Measurements from ENCODE around the gene CCDC57. TPM values are rescaled to one million over a fixed set of nuclear protein-coding genes. Genes with fewer than 3 reads are reported as not detected.

The CCDC57 gene
- total RNA-seq, 1 experiment from 2014 or later: 36.6 TPM

DNA sequence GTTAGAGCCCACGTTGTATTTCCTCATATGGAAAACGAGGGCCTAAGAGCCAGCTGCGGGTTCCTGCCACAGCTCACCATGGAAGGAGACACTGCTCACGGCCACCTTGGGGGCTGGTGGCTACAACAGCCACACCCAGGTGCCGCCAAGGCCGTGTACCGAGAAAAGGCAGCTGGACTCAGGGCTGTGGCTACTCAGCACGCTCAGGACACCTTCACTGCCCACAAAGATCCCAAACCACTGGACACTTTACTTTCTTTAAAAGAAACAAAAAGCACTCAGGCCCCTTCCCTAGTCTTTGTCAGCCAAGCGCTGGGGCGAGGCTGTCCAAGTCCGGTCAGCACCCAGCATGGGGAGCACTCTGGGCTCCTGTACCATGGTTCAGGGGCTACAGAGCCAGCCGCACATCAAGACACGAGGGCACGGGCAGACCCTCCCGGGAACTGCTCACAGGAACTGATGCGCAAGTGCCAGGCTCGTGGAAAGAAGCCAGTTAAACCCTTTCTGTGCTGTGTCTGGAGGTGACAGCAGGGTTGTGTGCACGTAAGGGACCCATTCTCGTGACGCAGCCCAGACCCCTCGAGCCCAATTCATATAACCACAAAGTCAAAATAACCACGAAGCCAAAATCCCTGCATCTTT, 34.7 kb upstream of the CCDC57 start:
- Histone ChIP-seq H3K36me3 (ENCODE audit: low read depth, low read length) (peaks cover 82% of the 10 kb centered on the region), H3K27me3 (ENCODE audit: low read length) (no peaks in the 10 kb centered on the region), H3K79me2 (ENCODE audit: low read length) (peaks cover 33% of the 10 kb centered on the region), H3K9me3 (ENCODE audit: low read length) (no peaks in the 10 kb centered on the region), H2AFZ (ENCODE audit: low read length) (no peak overlapping the region), H3K4me2 (ENCODE audit: low read length) (peak overlapping the region; percentile 59), H3K4me3 (ENCODE audit: low read length) (no peak overlapping the region), H3K27ac (ENCODE audit: low read length) (peak overlapping the region; percentile 94), H3F3A (ENCODE audit: low read length, unreplicated experiment) (peaks cover 52% of the 10 kb centered on the region), H3K9me2 (replicated peaks; ENCODE audit: low read length) (no peaks in the 10 kb centered on the region), H3K4me1 (ENCODE audit: insufficient read depth, low read length) (peaks cover 28% of the 10 kb centered on the region), H4K20me1 (ENCODE audit: low read length) (peaks cover 16% of the 10 kb centered on the region), H3K9ac (ENCODE audit: low read length) (peak overlapping the region; percentile 54)
- intact Hi-C loops (cut with micrococcal nuclease): loop anchor here (2.0 to 10.0 kb wide), 2 partner anchors 49 to 207 kb away; partner anchors contain the start of genes CYBC1 and NARF
- no peak for ATAC-seq
- CTCF ChIA-PET: interaction anchor here (1.0 to 1.7 kb wide), 2 partner anchors 41 to 73 kb away, joined by 3 to 4 read pairs; no protein-coding TSS in a partner anchor
- no peak for TF ChIP-seq EZH2 (IDR thresholded peaks at IDR 0.05; ENCODE audit: low read length, unreplicated experiment)
- no TSS peak for BruUV-seq (replicated peaks)
- DNase-seq: no peak
- POLR2A ChIA-PET (ENCODE audit: unreplicated experiment): no interaction called here

GRCh38 chr17:82246365-82247181, 33.9 kb upstream of the CCDC57 start:
- Histone ChIP-seq H3K9me3 (ENCODE audit: low read length) (no peaks in the 10 kb centered on the region), H3K27ac (ENCODE audit: low read length) (peak overlapping the region; percentile 94), H3K4me3 (ENCODE audit: low read length) (no peak overlapping the region), H3K27me3 (ENCODE audit: low read length) (no peaks in the 10 kb centered on the region), H3K36me3 (ENCODE audit: low read depth, low read length) (peaks cover 75% of the 10 kb centered on the region), H3K4me2 (ENCODE audit: low read length) (peak overlapping the region; percentile 59), H3K4me1 (ENCODE audit: insufficient read depth, low read length) (peaks cover 30% of the 10 kb centered on the region), H3K9ac (ENCODE audit: low read length) (peak overlapping the region; percentile 54), H3K9me2 (replicated peaks; ENCODE audit: low read length) (no peaks in the 10 kb centered on the region), H3K79me2 (ENCODE audit: low read length) (peaks cover 26% of the 10 kb centered on the region), H2AFZ (ENCODE audit: low read length) (no peak overlapping the region), H4K20me1 (ENCODE audit: low read length) (peaks cover 16% of the 10 kb centered on the region), H3F3A (ENCODE audit: low read length, unreplicated experiment) (peaks cover 51% of the 10 kb centered on the region)
- BruUV-seq (replicated peaks): TSS peak; percentile 14
- TF ChIP-seq EZH2phosphoT487 (IDR thresholded peaks at IDR 0.05; ENCODE audit: borderline replicate concordance, low read length): no peak
- TF ChIP-seq CTCF (conservative IDR thresholded peaks at IDR 0.05; ENCODE audit: low read depth, low read length): no peak
- no peak for TF ChIP-seq EZH2 (IDR thresholded peaks at IDR 0.05; ENCODE audit: low read length, unreplicated experiment)
- ChIA-PET POLR2A (ENCODE audit: unreplicated experiment) (no interaction called here), CTCF (interaction anchor here (1.0 to 1.7 kb wide), 2 partner anchors 41 to 74 kb away, joined by 3 to 4 read pairs; no protein-coding TSS in a partner anchor)
- DNase-seq (peak; percentile 94), ATAC-seq (peak; percentile 63)
- intact Hi-C loops (cut with micrococcal nuclease): loop anchor here (1.0 to 10.0 kb wide), 3 partner anchors 50 to 208 kb away; partner anchors contain the start of genes CYBC1 and NARF

GRCh38 chr17:82246040-82246364, 33.4 kb upstream of the CCDC57 start:
- Histone ChIP-seq H3K4me3 (ENCODE audit: low read length) (no peak overlapping the region), H3K9me3 (ENCODE audit: low read length) (no peaks in the 10 kb centered on the region), H3K4me2 (ENCODE audit: low read length) (peak overlapping the region; percentile 52; the same call in 1 of the 2 replicates), H3K27ac (ENCODE audit: low read length) (peak overlapping the region; percentile 94), H4K20me1 (ENCODE audit: low read length) (peaks cover 16% of the 10 kb centered on the region), H3K9me2 (replicated peaks; ENCODE audit: low read length) (no peaks in the 10 kb centered on the region), H3K27me3 (ENCODE audit: low read length) (no peaks in the 10 kb centered on the region), H3F3A (ENCODE audit: low read length, unreplicated experiment) (peaks cover 55% of the 10 kb centered on the region), H3K4me1 (ENCODE audit: insufficient read depth, low read length) (peaks cover 36% of the 10 kb centered on the region), H2AFZ (ENCODE audit: low read length) (no peak overlapping the region), H3K79me2 (ENCODE audit: low read length) (peaks cover 21% of the 10 kb centered on the region; the same call in 1 of the 2 replicates), H3K36me3 (ENCODE audit: low read depth, low read length) (peaks cover 69% of the 10 kb centered on the region), H3K9ac (ENCODE audit: low read length) (peak overlapping the region; percentile 54; the same call in 1 of the 2 replicates)
- ATAC-seq: no peak
- intact Hi-C loops (cut with micrococcal nuclease): loop anchor here (1.0 to 10.0 kb wide), 3 partner anchors 51 to 209 kb away; partner anchors contain the start of genes CYBC1 and NARF
- BruUV-seq (replicated peaks): no TSS peak
- TF ChIP-seq EZH2 (IDR thresholded peaks at IDR 0.05; ENCODE audit: low read length, unreplicated experiment) (no peak), EZH2phosphoT487 (IDR thresholded peaks at IDR 0.05; ENCODE audit: borderline replicate concordance, low read length) (no peak), CTCF (conservative IDR thresholded peaks at IDR 0.05; ENCODE audit: low read depth, low read length) (no peak)
- CTCF ChIA-PET: interaction anchor here (1.7 kb wide), 1 partner anchor 40 kb away, joined by 4 read pairs; no protein-coding TSS in a partner anchor
- no peak for DNase-seq
- POLR2A ChIA-PET (ENCODE audit: unreplicated experiment): no interaction called here
